Erythroblast (primary cell): Measurements from ENCODE around the gene TECPR1.

Source experiments
- DNase-seq, 2 experiments: peaks; one replicate each; lab custom pipeline; 2025; lab: John Stamatoyannopoulos, UW
- GATA1 ChIP-seq: IDR thresholded peaks from 2 replicates; pipeline ENCODE4 v1.6.1; 2011; ENCODE audit warnings: low read depth, mild to moderate bottlenecking, control low read depth, low read length, moderate library complexity
- POLR2A ChIP-seq: IDR thresholded peaks from 2 replicates; pipeline ENCODE4 v1.6.1; 2011; ENCODE audit warnings: mild to moderate bottlenecking, low read length

TECPR1 gene

DNA sequence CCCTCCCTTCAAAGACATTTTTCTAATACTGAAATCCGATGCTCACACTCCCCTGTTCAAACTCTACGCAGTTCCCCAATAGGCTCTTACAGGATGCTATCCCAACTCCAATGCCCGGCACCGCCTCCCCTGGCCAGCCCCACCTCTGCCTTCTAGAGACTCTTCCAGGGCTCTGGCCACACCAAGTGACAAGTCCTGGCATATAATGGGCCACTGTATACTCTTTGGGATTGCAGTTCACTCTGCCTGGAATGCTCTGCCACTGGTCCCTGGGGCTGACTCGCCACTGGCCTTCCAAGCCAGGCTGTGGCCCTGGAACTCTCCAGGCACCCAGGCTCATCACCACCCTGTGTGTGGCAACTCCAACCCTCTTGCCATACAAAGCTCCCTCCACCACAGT lies 26.4 kb upstream of the TECPR1 start:
- TF ChIP-seq GATA1 (no peak), POLR2A (no peak)
- no peak for DNase-seq

DNA sequence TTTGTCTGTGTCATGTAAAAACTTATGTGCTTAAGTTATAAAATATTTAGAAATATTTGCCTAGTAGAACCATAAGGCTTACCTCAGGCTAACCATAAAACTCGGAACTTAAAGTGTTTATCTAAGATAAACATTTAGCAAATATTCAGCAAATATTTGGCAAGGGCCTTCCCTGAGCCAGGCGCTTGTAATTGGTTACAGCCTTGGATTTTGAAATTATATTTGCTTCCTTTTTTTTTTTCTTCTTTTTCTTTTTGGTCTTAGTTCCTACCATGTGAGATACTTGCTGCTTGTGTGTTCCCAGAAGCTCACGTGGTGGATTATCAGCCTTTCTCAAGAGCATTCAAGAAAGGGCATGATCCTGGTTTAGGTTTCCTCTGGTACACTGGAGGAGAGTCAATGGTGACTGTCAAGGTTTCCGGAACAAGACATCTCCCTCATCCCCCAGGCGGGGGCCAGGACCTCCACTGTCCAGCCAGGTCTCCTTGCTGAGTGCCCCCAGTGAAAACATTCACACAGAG lies 24.3 kb upstream of the TECPR1 start:
- TF ChIP-seq POLR2A (no peak), GATA1 (no peak)
- no peak for DNase-seq

DNA sequence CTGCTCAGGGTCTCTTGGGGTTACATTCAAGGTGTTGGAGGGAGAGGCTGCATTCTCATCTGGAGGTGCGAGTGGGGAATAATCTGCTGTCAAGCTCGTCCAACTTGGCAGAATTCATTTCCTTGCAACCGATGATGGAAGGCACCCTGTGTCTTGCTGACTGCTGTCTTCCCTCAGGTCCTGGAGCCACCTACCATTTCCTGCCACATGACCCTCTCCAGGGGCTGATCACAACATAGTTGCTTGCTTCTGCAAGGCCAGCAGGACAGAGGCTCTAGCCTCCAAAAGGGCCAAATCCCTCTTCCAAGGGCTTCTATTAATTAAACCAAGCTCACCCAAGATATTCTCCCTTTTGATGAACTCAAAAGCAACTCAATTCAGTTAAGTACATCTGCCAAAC lies 15.3 kb upstream of the TECPR1 start:
- no peak for DNase-seq
- TF ChIP-seq GATA1, result no peak
- no peak for TF ChIP-seq POLR2A

DNA sequence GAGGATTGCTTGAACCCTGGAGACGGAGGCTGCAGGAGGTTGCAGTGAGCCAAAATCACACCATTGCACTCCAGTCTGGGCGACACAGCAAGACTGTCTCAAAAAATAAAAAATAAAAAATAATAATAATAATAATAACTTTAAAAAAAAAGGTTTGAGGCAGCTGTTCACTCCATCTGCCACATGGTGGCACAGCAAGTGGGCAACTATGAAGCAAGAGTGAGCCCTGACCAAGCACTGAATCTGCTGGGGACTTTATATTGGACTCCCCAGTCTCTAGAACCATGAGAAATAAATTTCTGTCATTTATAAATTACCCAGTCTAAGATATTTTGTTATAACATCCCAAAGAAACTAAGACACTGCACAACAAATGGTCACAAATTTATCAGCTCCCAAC lies 14.8 kb upstream of the TECPR1 start:
- TF ChIP-seq POLR2A, result no peak
- no peak for TF ChIP-seq GATA1
- DNase-seq, result peak; percentile 4 to 10

DNA sequence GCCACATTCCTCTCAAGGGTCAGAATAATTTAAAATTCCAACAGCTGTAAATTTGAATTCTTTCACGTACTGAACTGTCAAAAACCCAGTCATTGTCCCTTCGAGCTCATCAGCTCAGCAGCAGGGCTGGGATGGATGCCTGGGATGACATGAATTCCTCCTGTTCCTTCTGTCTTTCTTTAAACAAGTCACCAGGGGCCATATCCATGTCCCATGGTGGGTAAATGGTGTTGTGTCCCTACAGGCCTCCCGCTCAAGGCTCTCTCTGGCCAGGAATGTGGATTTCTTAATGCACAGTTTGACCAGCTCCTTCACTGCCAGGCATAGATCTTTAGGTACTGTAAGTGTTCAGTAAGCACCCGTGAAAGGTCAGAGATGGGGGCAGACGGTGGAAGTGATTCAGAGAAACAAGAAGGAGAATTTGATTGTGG lies 13.8 kb upstream of the TECPR1 start:
- no peak for DNase-seq
- TF ChIP-seq POLR2A, result no peak
- no peak for TF ChIP-seq GATA1

DNA sequence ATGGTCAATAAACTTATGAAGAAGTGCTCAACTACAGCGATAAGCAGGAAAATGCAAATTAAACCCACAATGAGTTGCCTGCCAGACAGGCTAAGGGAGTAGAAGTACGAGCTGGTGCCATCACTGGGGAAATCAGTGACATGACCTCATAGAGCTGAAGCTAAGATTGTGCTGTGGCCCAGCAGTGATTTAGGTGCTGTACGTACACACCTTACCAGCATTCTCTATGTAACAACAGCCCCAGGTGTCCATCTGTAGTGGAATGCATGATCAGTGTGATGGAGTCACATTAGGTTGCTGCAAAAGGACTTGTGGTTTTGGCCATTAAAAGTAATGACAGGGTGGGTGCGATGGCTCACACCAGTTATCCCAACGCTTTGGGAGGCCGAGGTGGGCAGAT lies 5.7 kb upstream of the TECPR1 start:
- DNase-seq, result no peak
- TF ChIP-seq GATA1, result no peak
- TF ChIP-seq POLR2A, result no peak

DNA sequence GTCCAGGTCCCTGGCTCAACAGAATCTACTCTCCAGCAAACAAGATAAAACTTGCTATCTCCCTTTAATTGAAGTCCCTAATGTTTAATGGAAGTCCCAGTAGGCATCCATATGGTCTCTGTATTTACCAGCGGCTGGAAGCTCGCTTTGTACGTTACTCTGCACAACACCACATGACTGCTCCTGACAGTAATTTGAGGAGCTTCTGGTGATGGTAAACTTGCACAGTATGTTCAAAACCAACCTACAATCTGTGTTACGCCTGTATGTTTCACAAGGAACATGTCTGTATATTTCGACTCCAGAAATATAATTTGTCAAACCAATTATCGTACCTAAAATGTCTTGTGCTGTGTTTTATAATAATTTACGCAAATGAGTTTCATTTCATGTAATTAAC lies 4.4 kb upstream of the TECPR1 start:
- DNase-seq, result no peak
- TF ChIP-seq GATA1, result no peak
- TF ChIP-seq POLR2A, result no peak

DNA sequence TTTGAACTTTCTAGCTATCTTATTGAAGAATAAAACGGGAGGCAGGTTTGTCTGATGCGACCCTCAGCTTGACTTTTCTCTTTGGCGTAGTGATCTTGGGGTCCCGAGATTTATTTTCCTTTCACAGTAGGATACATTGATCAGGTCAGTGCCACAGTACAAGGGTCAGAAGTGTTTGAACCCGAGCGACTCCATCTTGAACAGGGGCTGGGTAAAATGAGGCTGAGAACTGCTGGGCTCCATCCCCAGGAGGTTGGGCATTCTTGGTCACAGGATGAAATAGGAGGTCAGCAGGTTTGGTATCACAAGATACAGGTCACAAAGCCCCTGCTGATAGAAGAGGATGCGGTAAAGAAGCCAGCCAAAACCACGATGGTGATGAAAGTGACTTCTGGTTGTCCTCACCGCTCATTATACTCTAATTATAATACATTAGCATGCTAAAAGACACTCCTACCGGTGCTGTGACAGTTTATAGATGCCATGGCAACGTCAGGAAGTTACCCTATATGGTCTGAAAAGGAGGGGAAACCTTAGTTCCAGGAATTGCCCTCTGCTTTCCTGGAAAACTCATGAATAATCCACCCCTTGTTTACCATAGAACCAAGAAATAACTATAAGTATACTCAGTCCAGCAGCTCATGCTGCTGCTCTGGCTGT lies 3.0 kb upstream of the TECPR1 start:
- TF ChIP-seq GATA1 (no peak), POLR2A (no peak)
- DNase-seq, result peak; percentile 51 to 58

DNA sequence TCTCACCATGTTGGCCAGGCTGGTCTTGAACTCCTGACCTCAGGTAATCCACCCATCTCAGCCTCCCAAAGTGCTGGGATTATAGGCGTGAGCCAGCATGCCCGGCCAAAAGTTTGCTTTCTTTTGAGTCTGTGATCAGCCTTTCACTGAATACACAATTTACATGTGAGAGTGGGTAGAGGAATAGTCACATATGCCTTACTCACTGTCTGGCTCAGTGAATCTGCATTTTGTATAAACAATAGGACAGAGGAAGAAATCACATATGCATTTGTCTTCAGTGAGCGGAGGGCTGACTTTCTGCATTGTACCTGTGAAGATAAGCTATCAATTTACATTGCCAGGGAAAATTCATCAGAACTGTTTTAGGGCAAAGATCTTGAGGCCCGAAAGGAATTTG lies 2.5 kb upstream of the TECPR1 start:
- TF ChIP-seq GATA1 (no peak), POLR2A (no peak)
- no peak for DNase-seq

DNA sequence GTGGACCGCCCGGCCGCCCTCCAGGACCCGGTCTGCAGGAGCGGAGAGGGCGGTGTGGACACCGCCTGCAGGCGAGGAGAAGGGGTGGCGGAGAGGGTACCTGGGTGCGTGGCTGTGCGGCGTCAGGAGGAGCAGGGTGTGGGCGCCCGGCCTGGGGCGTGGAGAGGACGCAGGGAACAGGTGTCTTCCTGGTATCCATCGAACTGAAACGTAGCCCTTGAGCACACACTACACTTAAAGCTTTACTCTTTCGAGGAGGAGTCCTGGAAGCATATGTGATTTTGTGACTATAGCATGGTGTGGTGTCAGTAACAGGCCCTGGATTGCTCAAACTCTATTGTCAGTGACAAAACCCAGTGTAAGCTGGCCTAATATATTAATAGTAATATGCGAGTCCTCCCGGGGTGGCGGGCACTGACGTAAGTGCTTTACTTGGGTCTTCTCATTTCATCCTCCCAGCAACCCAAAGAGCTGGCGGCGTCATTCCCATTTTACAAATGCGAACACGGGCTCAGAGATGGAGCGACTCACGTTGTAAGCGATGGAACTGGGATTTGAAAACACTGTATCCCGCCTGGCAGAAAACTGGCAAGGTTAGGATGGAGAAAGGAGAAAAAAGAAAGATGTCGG lies 508 bp upstream of the TECPR1 start:
- TF ChIP-seq GATA1, result no peak
- no peak for TF ChIP-seq POLR2A
- no peak for DNase-seq

DNA sequence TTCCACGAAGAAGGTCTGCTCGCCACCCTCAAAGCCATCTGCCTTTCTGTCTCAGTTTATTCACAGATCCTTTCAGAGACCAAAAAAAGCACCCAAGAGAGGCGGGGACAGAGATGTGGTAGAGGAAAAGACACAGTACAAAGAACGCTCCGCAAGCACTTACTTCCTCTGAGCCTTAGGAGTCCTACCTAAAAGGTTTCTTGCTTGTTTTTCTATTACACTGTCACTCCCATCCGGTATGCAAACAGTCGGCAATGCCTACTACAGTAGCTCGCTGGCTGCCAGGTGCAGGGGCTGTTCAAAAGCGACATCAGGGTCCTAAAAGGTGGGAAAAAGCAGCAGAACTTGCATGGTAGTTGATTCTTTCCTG lies 816 bp downstream of the TECPR1 start:
- no peak for DNase-seq
- TF ChIP-seq GATA1 (no peak), POLR2A (no peak)

DNA sequence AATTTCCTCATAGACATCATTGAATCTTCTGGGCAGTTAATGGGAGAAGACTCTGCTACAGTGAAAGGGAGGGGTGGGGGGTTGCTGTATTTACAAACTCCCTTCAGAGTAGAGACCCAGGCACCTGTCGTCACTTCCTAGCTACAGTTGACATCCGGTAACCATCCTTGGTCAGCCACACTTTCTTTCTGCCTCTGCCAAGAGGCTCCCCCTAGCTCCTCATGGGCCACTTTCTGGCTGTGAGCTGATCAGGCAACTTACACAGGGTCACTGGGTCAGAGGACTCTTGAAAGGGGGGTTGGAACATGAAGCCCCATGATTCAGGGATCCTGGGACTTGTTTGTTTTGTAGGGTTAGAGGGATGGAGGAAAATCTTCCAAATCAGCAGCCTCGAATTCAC lies 1.2 kb downstream of the TECPR1 start:
- TF ChIP-seq GATA1 (no peak), POLR2A (no peak)
- DNase-seq, result peak; percentile 16 to 34

DNA sequence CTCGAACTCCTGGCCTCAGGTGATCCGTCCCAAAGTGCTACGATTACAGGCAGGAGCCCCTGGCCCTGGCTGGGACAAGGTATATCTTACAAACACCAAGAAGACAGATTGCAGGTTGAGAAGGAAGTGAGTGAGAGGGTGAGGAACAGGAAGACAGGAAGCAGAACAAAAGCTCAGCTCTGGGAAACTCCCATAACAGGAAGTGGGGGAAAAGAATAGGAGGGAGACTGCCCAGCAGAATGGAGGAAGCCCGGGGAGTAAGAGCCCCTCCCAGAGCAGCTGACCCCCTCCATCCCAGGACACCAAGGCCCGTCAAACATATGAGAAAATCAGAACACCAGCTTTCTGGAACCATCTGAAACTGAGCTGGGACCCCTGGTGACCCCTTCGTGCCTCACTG lies 2.9 kb downstream of the TECPR1 start:
- DNase-seq, result no peak
- TF ChIP-seq GATA1 (no peak), POLR2A (no peak)

DNA sequence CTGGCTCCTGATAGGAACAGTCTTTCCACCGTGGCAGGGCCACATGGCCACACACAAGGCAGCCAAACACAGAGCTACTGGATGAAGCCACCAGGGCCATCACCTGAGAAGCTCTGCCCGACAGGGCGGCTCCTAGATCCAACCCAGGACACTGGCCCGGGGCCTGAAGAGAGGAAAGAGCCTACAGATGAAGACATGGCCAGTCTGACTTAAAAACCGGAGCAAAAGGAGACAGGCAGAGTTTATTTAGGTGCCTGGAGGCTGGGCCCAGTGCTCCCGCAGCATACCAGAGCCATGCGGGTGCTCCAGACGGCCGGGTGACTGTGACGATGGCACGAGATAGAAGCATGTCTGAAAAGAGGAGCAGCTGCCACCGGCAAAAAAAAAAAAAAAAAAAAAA lies 3.9 kb downstream of the TECPR1 start:
- no peak for TF ChIP-seq GATA1
- DNase-seq, result no peak

DNA sequence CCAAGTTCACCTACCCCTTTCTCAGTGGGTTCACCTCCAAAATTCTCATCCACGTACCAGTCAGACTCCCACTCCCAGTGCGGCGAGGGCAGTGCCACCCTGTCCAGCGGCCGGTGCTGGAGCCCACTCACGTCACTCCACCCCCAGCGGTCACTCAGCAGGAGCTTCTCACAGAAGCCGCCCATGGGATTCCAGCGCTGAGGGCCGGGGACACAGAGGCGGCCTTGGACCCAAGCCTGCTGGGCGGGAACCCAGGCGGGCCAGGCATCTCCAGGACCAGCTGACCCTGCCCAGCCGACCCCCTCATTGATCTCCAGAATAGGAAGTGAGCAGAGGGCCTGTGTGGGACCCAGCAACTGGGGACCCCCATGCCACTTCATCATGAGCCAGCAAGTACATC lies 7.2 kb downstream of the TECPR1 start:
- DNase-seq, result no peak
- TF ChIP-seq GATA1, result no peak
- no peak for TF ChIP-seq POLR2A
